Osteocyte (in vitro differentiated cells): ENCODE measurements around the gene TMEM144. TPM values are rescaled to one million over a fixed set of nuclear protein-coding genes. Genes with fewer than 3 reads are reported as not detected.

Source experiments
- DNase-seq: peaks from one replicate; pipeline ENCODE4 v3.0.0; 2021; ENCODE audit warnings: mixed read lengths; ENCODE audit not compliant: unreplicated experiment; ENCODE audit errors: extremely low spot score
- H3K27ac Mint-ChIP-seq: one replicate; pipeline ENCODE4 v1.8.0; 2021; ENCODE audit warnings: mild to moderate bottlenecking, mixed read lengths; ENCODE audit not compliant: unreplicated experiment
- H3K27me3 Mint-ChIP-seq: one replicate; pipeline ENCODE4 v1.8.0; 2021; ENCODE audit warnings: mixed read lengths; ENCODE audit not compliant: unreplicated experiment
- H3K36me3 Mint-ChIP-seq: one replicate; pipeline ENCODE4 v1.8.0; 2021; ENCODE audit warnings: mixed read lengths; ENCODE audit not compliant: unreplicated experiment
- H3K4me1 Mint-ChIP-seq: one replicate; pipeline ENCODE4 v1.8.0; 2021; ENCODE audit warnings: mixed read lengths; ENCODE audit not compliant: unreplicated experiment
- H3K4me3 Mint-ChIP-seq: one replicate; pipeline ENCODE4 v1.8.0; 2021; ENCODE audit warnings: mild to moderate bottlenecking, moderate library complexity, mixed read lengths; ENCODE audit not compliant: unreplicated experiment
- H3K9me3 Mint-ChIP-seq: one replicate; pipeline ENCODE4 v1.8.0; 2021; ENCODE audit warnings: mixed read lengths; ENCODE audit not compliant: unreplicated experiment
- total RNA-seq: library from RNA; stranded (reverse); gene quantifications from 2 replicates; pipeline ENCODE4 v1.2.1, GENCODE V29; 2021
- TF ChIP-seq, protein P1 (sequence below): fragments of 200-600 bp; sonication (generic); IDR thresholded peaks from 2 replicates; pipeline ENCODE4 v1.5.0; 2021; ENCODE audit warnings: antibody characterized with exemption, mild to moderate bottlenecking, moderate library complexity

TMEM144 gene
- total RNA-seq, 1 donor from 2014 or later: 1.7 TPM

DNA sequence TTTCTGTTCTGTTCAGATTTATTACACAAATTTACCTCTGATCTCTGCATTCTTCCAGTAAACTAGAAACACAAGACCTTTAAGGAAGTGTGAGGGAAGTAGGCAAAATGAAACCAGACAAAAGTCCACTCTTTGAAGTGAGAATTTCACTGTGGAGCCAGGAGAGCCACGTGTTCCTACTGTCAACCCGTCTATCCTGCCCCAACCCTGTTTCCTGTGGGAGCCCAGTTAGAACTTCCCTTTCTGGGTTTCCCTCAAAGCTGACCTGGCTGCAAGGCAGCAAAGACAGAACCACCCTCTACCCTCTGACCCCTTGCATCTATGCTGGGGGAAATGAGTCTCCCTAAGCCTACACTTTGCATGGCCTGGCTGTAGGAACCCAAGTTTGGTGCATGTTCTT lies 40.0 kb downstream of the TMEM144 start:
- Mint-ChIP-seq H3K4me1 (no peaks in the 10 kb centered on the region), H3K36me3 (no peaks in the 10 kb centered on the region), H3K27me3 (peaks cover 2% of the 10 kb centered on the region), H3K4me3 (no peak overlapping the region), H3K9me3 (no peaks in the 10 kb centered on the region), H3K27ac (no peak overlapping the region)
- no peak for DNase-seq
- TF ChIP-seq, protein P1, sequence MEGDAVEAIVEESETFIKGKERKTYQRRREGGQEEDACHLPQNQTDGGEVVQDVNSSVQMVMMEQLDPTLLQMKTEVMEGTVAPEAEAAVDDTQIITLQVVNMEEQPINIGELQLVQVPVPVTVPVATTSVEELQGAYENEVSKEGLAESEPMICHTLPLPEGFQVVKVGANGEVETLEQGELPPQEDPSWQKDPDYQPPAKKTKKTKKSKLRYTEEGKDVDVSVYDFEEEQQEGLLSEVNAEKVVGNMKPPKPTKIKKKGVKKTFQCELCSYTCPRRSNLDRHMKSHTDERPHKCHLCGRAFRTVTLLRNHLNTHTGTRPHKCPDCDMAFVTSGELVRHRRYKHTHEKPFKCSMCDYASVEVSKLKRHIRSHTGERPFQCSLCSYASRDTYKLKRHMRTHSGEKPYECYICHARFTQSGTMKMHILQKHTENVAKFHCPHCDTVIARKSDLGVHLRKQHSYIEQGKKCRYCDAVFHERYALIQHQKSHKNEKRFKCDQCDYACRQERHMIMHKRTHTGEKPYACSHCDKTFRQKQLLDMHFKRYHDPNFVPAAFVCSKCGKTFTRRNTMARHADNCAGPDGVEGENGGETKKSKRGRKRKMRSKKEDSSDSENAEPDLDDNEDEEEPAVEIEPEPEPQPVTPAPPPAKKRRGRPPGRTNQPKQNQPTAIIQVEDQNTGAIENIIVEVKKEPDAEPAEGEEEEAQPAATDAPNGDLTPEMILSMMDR: no peak

GRCh38 chr4:158253350-158253980 lies 43.2 kb downstream of the TMEM144 start:
- H3K4me1 Mint-ChIP-seq: no peaks in the 10 kb centered on the region
- TF ChIP-seq, protein P1: peak; percentile 77
- H3K27me3 Mint-ChIP-seq: peaks cover 2% of the 10 kb centered on the region

DNA sequence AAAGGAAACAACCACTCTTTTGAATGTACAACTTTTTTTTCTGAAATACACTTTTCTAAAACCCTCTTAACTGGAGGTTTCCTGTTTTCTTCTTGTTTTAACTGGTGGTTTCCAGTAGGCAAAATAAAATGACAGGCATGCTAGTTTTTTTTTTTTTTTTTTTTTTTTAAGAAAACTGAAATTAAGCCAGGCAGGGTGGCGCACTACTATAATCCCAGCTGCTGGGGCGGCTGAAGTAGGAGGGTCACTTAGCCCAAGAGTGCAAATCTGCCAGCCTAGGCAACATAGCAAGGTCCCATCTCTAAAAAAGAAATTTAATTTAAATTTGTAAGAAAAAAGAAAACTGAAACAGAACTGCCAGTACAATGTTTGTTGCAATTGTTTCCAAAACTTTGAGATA lies 44.0 kb downstream of the TMEM144 start:
- H3K4me3 Mint-ChIP-seq: no peak overlapping the region

More at GRCh38 chr4:158253350-158253980, 43.2 kb downstream of the TMEM144 start:
- no peak for DNase-seq
- Mint-ChIP-seq H3K4me3 (no peak overlapping the region), H3K36me3 (no peaks in the 10 kb centered on the region), H3K9me3 (no peaks in the 10 kb centered on the region), H3K27ac (no peak overlapping the region)

DNA sequence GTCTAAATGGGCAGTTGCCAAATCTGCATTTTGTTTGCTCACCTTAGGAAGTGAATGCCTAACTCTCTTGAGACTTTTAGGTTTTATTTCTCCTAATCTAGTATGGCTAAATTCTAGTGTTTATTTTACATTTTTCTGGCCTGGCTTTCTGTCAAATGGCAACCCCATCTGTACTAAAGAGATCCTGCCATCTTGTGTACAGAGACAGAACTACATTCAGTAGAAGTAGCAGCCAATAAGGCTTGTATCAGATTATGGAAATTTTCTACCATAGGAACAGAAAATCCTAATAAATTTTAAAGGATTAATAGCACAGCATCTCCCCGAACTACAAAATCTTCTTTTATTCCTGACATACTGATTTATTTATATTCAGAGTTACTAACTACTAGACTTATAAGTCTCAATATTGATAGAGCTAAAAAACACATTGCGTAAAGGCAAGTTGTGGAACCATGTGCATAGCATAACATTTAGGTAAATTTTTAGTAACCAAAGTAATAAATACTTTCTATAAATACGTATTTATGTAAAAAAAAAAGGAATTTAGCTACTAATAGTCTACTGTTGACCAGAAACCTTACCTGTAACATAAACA lies 45.5 kb downstream of the TMEM144 start:
- Mint-ChIP-seq H3K4me3 (no peak overlapping the region), H3K27ac (no peak overlapping the region), H3K36me3 (no peaks in the 10 kb centered on the region), H3K9me3 (no peaks in the 10 kb centered on the region), H3K4me1 (peaks cover 7% of the 10 kb centered on the region), H3K27me3 (peaks cover 2% of the 10 kb centered on the region)
- TF ChIP-seq, protein P1: peak; percentile 82
- DNase-seq: no peak

More for the DNA sequence above, 44.0 kb downstream of the TMEM144 start:
- Mint-ChIP-seq H3K27ac (no peak overlapping the region), H3K9me3 (no peaks in the 10 kb centered on the region), H3K27me3 (peaks cover 2% of the 10 kb centered on the region), H3K4me1 (no peaks in the 10 kb centered on the region), H3K36me3 (no peaks in the 10 kb centered on the region)
- TF ChIP-seq, protein P1: no peak
- no peak for DNase-seq

DNA sequence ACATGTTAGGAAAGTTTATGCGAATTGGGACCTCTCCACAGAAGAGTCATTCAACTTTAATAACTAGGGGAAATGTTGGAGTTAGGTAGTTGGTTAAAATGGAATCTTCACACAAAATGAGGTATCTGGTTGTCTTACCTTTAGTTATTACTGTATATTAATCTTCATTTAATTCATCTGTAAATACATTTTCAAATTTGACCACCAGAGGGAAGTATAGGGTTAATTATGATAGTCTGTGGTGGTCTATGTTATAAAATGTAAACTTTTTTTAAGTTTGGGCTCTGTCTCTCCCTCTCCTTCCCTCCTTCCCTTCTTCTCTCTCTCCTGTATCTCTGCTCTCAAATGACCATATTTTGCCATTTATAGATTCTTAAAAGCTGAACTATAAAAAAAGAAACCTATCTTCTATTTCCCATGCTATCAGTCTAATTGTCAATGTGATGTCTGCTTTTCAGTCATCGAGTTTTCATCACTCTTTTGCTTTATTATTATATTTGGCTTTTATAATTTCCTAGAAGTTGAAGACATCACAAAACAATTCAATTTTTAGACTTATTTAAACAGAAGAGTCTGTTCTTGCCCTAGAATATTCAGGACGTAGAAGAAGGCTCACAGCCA lies 49.8 kb downstream of the TMEM144 start:
- H3K27me3 Mint-ChIP-seq: no peaks in the 10 kb centered on the region
- H3K9me3 Mint-ChIP-seq: no peaks in the 10 kb centered on the region

More for the DNA sequence above, 49.8 kb downstream of the TMEM144 start:
- Mint-ChIP-seq H3K27ac (no peak overlapping the region), H3K36me3 (no peaks in the 10 kb centered on the region), H3K4me1 (peaks cover 7% of the 10 kb centered on the region), H3K4me3 (no peak overlapping the region)
- TF ChIP-seq, protein P1: peak; percentile 71
- no peak for DNase-seq
